HuH-7.5 (cell line): ENCODE measurements around the gene RAPGEF6.
"Not testable (repeated sequence)": the region's sequence is repeated elsewhere in the genome, so short reads cannot be mapped to it uniquely, and the experiment has no call there.

Experiments used
- DNase-seq: peaks from one replicate; pipeline ENCODE4 v3.0.0; 2011; ENCODE audit warnings: low spot score

Gene RAPGEF6

DNA sequence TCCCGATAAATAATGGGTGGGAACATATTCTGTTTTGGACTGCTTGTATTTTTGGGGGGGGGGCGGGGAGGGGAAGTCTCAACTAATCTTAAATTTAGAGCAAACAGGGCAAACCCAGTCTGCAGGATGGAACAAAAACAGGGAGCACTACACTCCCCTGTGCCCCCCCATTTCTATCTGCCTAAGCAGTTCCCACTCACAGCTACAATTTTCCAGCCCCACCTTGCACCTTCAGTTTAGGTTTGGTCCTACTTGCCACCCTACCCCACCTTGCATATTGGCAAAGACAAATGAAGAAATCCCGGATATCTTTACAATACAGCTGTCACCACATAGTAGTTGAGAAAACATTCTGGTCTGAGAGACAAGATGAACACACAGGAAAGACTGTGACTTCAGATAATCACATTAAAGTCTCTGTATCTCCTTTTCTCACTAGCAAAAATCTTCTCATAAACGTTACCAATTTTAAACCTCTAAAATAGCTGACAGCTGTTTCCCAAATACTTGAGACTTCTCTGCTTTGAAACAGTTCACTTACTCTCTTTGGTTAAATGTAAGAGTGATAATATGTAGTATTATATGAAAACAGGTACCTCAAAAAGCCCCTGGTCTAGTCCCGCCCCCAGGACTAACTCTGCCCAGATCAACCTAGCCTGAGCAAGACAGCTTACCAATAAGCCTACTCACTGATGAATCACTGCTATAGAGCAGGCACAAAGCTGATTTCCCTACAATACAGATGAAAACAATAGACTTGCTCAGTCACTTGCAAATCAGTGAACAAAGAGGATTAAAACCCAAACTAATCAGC lies 5.2 kb upstream of the RAPGEF6 start:
- DNase-seq = no peak

DNA sequence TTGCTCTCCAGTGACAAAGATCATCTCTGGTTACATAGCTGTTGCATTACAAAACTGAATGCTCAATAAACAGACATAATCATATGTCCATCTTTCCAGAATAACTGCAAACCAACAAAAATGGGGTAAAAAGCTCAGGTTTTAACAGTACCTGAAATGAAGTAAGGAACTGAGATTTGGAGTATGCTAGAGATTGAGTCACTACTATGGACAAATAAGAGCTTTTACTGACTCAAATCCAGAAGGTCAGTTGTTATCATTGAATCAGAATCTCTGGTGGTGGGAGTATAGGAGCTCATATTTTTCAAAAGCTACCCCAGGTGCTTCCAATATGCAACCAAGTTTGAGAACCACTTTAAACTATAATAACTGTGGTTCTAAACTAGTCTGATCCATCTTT lies 4.1 kb upstream of the RAPGEF6 start:
- no peak for DNase-seq

DNA sequence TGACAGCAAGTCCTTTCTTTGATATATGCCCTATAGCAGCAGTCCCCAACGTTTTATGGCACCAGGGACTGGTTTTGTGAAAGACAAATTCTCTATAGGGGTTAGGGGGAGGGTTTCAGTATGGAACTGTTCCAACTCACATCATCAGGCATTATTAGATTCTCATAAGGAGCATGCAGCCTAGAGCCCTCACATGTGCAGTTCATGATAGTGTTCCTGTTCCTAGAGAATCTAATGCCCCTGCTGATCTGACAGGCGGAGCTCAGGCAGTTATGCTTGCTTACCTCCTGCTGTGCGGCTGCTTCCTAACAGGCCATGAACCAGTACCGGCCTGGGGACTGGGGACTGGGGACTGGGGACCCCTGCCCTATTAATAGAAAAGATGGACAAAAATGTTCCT lies 2.7 kb upstream of the RAPGEF6 start:
- no peak for DNase-seq

DNA sequence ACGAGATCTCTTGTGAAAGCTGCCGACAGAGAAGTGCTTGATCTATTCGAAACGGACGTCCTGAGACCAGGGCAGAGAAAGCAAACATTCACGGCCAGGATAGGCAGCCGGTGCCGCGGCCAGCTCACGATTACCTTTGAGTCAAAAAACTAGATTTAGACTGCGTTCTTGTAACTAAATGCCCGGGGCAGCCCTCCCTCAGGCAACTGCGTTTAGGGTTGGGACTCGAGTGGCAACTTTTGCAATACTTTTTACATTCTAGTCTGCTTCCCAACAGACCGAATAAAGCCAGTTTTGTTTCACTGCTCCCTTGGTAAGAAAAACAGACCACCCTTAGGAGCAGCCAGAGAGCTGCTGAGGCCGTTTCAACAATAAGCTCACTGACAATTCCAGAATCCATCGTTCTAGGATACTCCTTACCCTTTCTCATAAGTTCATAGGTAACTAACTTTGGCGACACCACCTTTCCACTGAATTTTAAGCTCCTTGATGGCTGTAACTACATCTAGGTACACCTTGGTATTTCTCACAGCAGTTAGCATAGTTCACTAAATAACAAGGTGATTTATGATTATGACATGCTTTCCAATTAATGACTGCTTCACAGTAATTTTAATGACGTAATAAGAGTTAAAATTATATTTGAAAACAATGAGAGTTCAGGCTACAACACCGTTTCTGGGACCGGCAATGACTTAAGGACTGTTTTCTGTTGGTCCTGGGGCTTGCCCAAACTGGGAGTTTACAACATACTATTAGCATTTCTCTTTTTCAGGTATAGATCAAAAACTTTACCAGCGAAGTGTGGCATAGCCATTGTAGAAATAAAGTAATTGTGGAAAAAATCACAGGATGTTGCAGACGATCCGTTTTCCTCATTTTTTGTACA lies 899 bp upstream of the RAPGEF6 start:
- no peak for DNase-seq

DNA sequence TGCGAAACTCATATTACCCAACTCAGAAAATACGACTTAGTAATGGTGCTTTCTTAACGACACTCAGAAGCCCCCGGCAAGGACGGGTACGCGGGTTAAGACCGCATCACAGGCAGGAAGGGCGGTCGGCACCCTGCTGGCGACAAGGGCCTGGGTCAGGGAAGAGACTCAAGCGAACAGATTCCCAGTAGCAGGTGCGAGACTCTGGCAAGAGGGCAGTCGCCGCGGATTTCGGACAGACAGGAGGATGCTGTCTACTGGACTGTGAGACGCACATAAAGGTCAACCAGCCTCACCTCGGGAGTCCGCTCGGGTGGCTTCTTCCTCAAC lies 398 bp downstream of the RAPGEF6 start:
- DNase-seq = peak; percentile 27

DNA sequence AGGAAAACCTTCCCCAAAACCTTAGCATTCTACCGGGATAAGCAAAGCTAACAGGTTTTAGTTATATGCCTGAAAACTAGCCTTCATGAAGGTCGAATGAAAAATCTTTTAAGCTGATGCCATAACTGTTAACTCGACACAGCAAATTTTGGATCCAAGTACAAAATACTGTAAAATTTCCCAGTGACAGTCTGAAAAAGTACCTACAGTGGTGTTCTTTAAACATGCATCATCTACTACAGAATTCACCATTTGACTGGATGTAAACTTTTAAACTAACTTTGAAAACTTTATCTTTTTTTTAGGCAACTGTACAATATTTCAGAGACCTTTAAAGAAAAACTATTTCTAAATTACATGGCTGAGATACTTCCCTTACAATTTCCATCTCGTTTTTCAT lies 791 bp downstream of the RAPGEF6 start:
- DNase-seq = no peak

DNA sequence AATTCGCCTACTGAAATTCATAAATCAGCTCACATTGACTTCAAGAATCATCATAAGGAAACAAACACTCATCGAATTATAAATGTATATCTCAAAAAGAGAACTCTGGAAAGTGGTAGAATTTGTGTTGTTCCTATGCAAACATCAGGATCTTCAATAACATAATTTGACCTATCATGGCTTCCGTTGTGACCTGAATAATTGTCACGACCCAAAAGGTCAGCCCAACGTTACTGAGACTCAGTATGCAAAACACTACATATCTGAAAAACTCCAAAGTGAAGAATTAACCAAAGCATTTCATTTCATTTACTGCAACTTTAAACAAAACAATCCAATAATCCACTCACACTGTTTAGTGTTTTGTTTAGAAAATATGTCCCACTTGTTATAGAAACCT lies 1.2 kb downstream of the RAPGEF6 start:
- DNase-seq = no peak

DNA sequence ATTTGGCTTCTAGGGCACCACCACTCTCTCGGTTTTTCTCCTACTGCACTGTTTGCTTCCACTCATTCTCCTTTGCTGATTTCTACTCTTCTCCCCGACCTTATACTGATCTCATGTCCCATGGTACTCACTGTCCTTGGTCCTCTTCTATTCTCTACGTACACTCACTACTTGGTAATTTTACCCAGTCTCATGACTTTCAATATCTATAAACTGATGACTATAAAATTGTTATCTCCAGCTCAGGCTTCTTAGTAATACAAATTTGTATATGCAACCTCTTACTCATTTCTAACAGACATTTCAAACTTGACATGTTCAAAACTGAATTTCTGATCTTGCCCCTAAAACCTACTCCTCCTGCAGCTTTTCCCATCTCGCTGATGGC lies 4.1 kb downstream of the RAPGEF6 start:
- no peak for DNase-seq

DNA sequence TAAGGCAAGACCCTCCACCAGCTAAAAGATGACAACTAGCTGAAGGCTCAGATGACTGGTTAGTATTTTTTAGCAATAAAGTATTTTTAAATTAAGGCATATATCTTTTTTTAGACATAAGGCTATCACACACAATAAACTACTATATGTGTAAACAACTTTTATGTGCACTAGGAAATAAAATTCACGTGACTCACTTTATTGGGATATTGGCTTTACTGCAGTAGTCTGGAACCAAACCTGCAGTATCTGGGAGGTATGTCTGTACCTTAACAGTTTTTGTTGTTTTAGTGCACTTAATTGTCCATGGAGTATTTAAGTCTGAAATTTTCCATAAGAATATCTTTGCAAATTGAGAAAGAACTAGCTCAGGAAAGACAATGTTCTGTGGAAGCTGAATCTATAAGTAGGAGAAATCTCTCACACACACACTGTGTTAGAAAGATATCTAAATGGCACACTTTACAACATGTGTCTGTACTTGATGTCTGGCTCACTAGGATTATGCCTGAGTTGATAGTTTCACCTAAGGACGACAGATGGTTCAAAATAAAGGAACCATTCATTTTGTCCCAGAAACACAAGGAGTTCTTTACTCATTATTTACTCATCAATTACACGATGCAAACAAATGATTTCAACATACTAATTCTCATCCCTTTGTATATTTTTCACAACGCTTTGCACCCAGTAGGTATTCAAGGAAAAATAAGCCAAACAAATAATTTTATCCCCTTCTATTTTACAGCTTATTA lies 4.6 kb downstream of the RAPGEF6 start:
- no peak for DNase-seq

DNA sequence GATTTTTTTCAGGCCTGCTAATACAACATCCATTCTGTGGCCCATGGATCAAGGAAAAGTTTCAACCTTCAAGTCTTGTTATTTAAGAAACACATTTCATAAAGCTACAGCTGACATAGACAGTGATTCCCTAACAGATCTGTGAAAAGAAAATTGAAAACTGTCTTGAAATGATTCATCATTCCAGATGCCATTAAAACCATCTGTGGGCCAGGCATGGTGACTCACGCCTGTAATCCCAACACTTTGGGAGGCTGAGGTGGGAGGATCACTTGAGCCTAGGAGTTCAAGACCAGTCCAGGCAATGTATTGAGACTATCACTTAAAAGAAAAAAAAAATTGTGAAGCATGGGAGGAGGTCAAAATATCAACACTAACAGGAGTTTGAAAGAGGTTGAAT lies 6.0 kb downstream of the RAPGEF6 start:
- no peak for DNase-seq

DNA sequence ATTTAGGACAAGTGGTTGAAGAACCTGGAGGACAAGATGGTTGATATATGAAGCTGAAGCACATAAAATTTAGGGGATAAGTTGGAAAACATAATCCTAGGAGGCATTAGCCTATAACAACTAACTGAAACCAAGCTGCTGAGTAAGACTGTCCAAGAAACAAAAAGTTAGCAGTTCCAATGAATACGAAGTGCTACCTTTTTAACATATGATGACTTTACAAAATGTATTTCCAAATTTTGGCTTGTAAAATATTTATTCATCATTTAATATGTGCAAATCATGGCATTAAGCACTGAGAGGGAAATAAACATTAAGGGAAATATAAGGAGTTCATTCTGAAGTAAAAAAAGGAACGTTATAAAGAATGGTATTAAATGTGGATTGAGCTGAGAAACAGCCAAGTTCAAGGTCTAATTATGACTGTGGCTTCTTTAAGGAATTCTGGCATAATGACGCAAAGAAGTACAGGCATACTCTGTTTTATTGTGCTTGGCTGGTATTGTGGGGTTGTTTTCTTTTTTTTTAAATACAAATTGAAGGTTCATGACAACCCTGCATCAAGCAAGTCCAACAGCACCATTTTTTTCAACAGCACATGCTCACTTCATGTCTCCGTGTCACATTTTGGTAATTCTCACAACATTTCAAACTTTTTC lies 7.7 kb downstream of the RAPGEF6 start:
- DNase-seq = no peak

DNA sequence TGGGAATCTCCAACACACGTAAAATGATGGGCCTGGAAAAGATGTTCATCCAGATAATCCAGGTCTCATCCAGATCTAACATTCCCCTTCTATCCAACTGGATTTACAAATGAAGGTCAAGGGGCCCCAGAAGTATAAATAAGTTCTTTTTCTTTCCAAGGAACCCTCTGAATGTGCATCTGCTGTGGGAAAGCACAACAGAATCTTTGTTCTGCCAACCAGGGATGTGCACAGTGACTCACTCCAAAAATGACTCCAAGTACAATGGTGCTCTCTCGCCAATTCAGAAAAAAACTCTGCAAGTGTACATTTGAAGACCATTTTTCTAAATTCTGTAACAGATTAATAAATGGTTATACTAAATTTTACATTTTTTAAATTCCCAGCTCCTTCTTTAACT lies 12.4 kb downstream of the RAPGEF6 start:
- DNase-seq = no peak

DNA sequence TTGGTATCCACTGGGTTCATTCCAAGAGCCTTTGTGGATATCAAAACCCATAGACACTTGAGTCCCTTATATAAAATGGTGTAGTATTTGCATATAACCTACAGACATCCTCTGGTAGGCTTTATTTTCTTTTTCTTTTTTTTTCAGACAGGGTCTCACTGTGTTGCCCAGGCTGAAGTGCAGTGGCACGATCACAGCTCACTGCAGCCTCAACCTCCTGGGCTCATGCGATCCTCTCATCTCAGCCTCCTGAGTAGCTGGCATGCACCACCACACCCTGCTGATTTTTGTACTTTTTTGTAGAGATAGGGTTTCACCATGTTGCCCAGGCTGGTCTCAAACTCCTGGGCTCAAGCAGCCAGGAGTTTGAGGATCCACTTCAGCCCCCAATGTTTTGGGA lies 13.9 kb downstream of the RAPGEF6 start:
- DNase-seq = not testable (repeated sequence)

DNA sequence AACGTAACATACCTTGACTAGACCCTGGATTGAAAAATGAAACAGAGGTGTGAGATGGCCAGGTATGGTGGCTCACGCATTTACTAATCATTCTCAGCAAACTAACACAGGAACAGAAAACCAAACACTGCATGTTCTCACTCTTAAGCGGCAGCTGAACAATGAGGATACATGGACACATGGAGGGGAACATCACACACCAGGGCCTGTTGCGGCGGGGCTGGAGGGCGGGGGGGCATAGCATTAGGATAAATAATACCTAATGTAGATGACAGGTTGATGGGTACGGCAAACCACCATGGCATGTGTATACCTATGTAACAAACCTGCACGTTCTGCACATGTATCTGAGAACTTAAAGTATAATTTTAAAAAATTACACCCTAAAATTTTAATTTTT lies 15.9 kb downstream of the RAPGEF6 start:
- no peak for DNase-seq

DNA sequence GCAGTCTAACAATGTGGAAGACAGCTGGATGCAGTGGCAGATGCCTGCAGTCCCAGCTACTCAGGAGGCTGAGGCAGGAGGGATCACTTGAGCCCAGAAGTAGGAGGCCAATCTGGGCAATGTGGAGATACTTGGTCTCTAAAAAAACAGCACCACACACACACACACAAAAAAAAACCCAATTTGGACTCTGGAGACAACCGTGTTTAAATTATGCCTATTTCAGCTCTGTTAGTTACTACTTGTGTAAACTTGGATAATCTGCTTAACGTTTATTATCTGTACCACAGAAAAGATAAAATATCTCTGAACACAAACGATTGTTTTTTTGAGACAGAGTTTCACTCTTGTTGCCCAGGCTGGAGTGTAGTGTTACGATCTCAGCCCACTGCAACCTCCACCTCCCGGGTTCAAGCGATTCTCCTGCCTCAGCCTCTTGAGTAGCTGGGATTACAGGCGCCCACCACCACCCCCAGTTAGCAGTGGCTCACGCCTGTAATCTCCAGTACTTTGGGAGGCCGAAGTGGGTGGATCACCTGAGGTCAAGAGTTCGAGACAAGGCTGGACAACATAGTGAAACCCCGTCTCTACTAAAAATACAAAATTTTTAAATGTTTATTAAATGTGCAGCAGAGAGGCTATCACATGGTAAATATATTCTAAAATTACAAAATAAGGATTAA lies 17.7 kb downstream of the RAPGEF6 start:
- DNase-seq = no peak

DNA sequence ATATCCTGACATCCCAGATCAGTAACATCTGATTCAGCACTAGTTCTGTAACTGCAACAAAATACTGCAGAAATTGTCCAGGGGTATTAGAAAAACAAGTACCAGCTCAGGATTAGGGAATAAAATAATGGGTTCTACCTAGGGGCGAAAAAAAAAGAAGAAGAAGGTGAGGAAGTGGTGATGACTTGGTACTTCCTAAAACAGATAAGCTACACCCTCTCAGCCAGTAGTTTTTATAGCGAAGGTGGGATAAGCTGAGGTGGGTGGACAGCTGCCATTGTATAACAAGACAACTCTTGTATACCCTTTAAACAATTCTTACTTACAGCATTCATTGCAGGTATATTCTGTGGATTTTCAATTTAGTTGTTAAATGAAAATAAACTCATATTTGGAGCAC lies 19.1 kb downstream of the RAPGEF6 start:
- no peak for DNase-seq

DNA sequence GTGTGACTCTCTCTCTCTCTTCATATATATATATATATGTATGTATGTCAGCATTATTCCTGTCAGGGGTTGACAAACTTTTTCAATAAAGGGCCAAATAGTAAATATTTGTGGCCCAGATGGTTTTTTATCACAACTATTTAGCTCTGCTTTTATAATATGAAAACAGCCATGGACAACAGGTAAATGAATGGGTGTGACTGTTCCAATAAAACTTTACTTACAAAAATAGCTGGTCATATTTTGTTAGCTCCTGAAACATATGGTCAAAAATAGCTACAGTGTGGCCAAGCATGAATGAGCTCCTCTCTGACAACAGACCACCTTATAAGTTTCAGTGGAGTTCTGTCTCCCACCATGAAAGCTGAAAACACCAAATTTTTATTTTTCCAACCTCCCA lies 21.6 kb downstream of the RAPGEF6 start:
- DNase-seq = no peak

DNA sequence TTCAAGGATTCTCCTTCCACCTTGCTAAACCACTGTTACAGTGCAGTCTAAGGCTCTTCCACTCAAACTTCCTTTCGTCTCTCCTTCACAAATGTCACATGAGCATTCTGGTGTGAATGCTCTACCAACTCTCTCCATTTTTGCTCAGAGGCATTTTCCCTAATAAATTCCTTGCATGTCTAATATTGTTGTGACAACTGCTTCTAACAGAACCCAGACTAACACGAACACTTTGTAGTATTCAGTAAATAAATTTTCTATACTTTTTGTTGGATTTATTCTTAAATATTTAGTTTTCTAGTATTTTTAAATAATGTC lies 24.0 kb downstream of the RAPGEF6 start:
- no peak for DNase-seq

DNA sequence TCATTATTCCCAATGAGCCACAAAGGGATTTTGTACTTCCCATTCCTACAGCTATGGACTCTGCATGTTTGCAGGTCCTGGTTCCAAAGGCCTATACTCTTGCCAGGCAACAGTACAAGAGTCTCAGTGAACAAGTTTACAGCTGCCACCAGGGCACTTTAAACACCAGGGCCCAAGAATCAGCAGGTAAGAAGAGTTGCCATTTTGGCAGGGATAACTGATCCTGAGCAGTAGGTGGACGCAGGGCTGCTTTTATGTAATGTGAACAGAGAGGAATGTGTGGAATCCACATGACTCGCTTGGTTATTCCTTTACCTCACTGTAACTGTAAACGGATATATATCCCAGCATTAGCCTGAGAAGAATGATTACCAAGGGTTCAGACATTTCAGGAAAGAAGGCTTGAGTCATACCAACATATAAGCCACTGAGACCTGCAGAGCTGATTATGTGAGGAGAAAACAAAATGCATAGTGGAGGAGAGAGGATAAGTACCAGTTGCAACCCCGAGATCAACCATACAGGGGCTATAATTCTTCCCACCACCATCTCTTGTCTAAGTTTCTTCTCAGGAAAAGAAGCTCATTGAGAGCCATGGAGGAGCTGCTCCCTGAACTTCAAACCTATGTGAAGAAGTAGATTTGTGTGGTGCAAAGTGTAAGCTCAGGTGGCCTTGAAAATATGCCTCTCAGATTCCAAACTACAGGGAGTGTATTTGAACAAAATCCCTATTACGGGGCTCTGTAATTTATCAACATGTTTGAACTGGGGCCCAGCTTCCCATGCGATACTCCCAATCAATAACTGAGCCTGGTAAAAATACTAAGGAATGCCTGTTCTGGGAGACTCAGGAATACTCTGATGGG lies 24.6 kb downstream of the RAPGEF6 start:
- DNase-seq = no peak

DNA sequence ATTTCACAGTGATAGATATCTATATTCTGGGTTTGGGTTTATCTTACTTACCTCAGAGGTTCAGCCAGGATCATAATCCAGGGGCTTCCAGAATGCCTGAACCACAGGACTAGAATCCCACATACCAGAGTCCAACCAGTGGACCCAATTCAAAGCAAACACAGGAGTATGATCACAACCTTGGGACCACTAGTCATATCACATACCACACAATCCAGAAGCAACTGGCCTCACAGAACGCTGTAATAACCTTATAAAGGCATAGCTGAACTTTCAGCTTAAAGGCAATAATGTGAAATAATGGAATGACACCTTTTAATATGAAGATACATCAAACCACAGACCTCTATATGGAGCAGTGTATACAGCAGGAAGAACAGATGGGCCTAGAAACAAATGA lies 25.3 kb downstream of the RAPGEF6 start:
- DNase-seq = no peak

DNA sequence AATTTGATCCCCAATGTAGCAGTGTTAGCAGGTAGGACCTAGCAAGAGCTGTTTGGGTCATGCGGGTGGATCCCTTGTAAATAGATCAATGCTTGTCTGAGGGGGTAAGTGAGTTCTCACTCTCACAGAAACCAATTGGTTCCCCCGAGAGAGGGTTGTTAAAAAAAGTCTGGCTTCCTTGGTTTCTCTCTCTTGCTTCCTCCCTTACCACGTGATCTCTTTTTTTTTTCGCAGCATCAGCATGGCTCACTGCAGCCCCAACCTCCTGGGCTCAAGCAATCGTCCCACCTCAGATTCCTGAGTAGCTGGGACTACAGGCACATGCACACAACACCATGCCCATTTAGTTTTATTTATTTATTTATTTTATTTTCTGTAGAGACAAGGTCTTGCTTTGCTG lies 26.4 kb downstream of the RAPGEF6 start:
- no peak for DNase-seq
